ENCODE data around the gene C2orf69. TPM values are rescaled to one million over a fixed set of nuclear protein-coding genes. Genes with fewer than 3 reads are reported as not detected.

The C2orf69 gene
- total and polyA plus RNA-seq, 9 donors = 4.4 to 12.6 (median 9.6) TPM

GRCh38 chr2:199956062-199956380 is 44.9 kb downstream of the C2orf69 start:
- peaks cover 11% of the 10 kb centered on the region for H3K4me1 ChIP-seq (ENCODE audit: insufficient read depth)
- peak overlapping the region; percentile 81 to 86 for H3K27ac ChIP-seq
- intact Hi-C loops (cut with DNase I) = no loop called here
- H3K9me3 ChIP-seq = no peaks in the 10 kb centered on the region
- no peaks in the 10 kb centered on the region for H3K27me3 ChIP-seq
- H3K36me3 ChIP-seq = no peaks in the 10 kb centered on the region
- WGBS, 3 donors = 1% methylated on average over 10 of the region's 10 CpGs
- DNase-seq = no peak
- TF ChIP-seq POLR2A (IDR thresholded peaks at IDR 0.05) = no peak
- no peak for TF ChIP-seq EP300 (IDR thresholded peaks at IDR 0.05)
- no peak for TF ChIP-seq CTCF (IDR thresholded peaks at IDR 0.05)
- peak overlapping the region; percentile 80 for H3K4me3 ChIP-seq

GRCh38 chr2:199958014-199958413 is 46.9 kb downstream of the C2orf69 start:
- no peak for DNase-seq
- H3K9me3 ChIP-seq = no peaks in the 10 kb centered on the region
- intact Hi-C loops (cut with DNase I) = no loop called here
- H3K27ac ChIP-seq = no peak overlapping the region
- 88 to 92% (median 89%) methylated on average over 4 of the region's 4 CpGs for WGBS, 3 donors
- no peaks in the 10 kb centered on the region for H3K27me3 ChIP-seq
- no peaks in the 10 kb centered on the region for H3K36me3 ChIP-seq
- TF ChIP-seq CTCF (IDR thresholded peaks at IDR 0.05) = no peak
- peaks cover 11% of the 10 kb centered on the region for H3K4me1 ChIP-seq (ENCODE audit: insufficient read depth)
- no peak overlapping the region for H3K4me3 ChIP-seq

- TF ChIP-seq CTCF (IDR thresholded peaks at IDR 0.05) (no peak), EP300 (IDR thresholded peaks at IDR 0.05) (no peak), POLR2A (IDR thresholded peaks at IDR 0.05) (no peak)
- no peaks in the 10 kb centered on the region for H3K36me3 ChIP-seq
Measured at GRCh38 chr2:199962203-199962602, 51.1 kb downstream of the C2orf69 start.

GRCh38 chr2:199966405-199966804 is 55.3 kb downstream of the C2orf69 start:
- no peak for DNase-seq
- intact Hi-C loops (cut with DNase I) = no loop called here
- 85 to 90% (median 87%) methylated on average over 2 of the region's 2 CpGs for WGBS, 3 donors

More at GRCh38 chr2:199962203-199962602, 51.1 kb downstream of the C2orf69 start:
- DNase-seq = no peak
- H3K4me3 ChIP-seq = no peak overlapping the region
- no peaks in the 10 kb centered on the region for H3K4me1 ChIP-seq (ENCODE audit: insufficient read depth)
- no peak overlapping the region for H3K27ac ChIP-seq
- 85 to 89% (median 85%) methylated on average over 2 of the region's 2 CpGs for WGBS, 3 donors
- no peaks in the 10 kb centered on the region for H3K27me3 ChIP-seq
- no peaks in the 10 kb centered on the region for H3K9me3 ChIP-seq
- intact Hi-C loops (cut with DNase I) = no loop called here

More at GRCh38 chr2:199966405-199966804, 55.3 kb downstream of the C2orf69 start:
- TF ChIP-seq POLR2A (IDR thresholded peaks at IDR 0.05) (no peak), EP300 (IDR thresholded peaks at IDR 0.05) (no peak), CTCF (IDR thresholded peaks at IDR 0.05) (no peak)
- Histone ChIP-seq H3K4me3 (no peak overlapping the region), H3K36me3 (no peaks in the 10 kb centered on the region), H3K27me3 (no peaks in the 10 kb centered on the region), H3K27ac (no peak overlapping the region), H3K9me3 (no peaks in the 10 kb centered on the region), H3K4me1 (ENCODE audit: insufficient read depth) (no peaks in the 10 kb centered on the region)

Measured in ovary (tissue), 9 donors.